HPDE6-E6E7 (cell line): Measurements from ENCODE around the gene EHHADH.

ENCODE experiments used
- DNase-seq: peaks from one replicate; pipeline ENCODE4 v3.0.0; 2011; ENCODE audit warnings: missing footprints; ENCODE audit errors: extremely low spot score

Gene EHHADH

DNA sequence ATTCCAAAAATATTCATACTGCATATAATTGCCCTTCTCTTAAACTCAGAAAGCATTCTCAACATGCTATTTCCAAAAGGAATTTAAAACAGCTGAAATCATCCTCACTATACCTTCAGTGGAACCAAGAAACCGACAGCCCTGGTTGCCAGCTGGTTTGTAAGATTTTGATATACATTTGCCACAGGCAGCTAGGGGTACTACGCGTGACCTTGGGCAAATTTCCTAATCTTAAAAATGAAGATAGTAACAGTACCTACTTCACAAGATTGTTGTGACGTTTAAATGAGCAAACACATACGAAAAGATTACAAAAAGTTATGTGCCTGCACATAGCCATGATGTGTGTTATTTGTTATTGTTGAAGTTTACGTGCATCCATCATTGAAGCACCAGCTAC, 108.3 kb downstream of the EHHADH start:
- DNase-seq, result no peak

- DNase-seq, result no peak
These were observed 109.1 kb downstream of the EHHADH start for GRCh38 chr3:185144784-185145183.
